T-helper 2 cell (primary cell): ENCODE measurements around the gene TMPRSS6.
A peak's percentile ranks its signal among the peaks of the same experiment; 100 is the strongest.

Experiments used
- DNase-seq, 5 experiments: peaks; one replicate each; pipeline versions ENCODE4 v3.0.0 to v3.0.0-alpha.2; 2012 to 2022

Gene TMPRSS6

DNA sequence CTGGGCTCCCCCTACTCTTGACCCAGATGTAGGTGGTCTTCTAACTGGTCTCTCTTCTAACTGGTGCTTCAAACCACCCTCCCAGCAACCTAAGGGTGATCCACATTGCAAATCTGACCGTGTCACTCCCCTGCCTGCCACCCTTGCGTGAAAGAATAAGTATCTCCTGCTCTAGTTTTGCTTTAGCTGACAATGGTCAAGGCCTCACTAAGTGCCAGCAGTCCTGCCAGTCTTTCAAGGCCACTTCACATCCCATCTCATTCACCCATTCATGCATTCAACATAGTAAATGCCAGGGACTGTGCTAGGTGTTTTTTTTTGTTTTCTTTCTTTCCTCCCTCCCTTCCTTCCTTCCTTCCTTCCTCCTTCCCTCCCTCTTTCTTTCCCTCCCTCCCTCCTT is 60.3 kb downstream of the TMPRSS6 start:
- no peak for DNase-seq

- DNase-seq = no peak
These were observed 61.4 kb downstream of the TMPRSS6 start for GRCh38 chr22:37048133-37048532.

GRCh38 chr22:37047006-37047405 is 62.5 kb downstream of the TMPRSS6 start:
- no peak for DNase-seq

GRCh38 chr22:37046589-37046988 is 62.9 kb downstream of the TMPRSS6 start:
- DNase-seq = no peak

DNA sequence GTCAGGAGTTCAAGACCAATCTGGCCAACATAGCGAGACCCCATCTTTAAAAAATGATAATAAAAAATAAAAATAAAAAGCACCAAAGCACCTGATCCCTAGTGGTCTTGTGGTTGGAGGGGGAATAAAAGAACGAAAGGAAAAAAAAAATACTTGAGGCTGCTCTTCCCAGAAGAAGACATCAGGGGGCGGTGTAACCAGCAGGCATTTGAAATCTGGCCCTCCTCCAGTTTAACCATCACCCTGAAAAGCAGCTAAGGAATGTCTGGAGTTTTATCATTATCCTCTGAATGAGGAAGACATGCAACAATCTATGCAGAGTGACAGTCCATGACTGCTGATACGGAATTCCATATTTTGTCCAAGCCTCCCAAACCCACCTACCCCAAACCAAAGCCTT is 63.6 kb downstream of the TMPRSS6 start:
- DNase-seq = peak in 1 of 5 experiments; percentile 41

DNA sequence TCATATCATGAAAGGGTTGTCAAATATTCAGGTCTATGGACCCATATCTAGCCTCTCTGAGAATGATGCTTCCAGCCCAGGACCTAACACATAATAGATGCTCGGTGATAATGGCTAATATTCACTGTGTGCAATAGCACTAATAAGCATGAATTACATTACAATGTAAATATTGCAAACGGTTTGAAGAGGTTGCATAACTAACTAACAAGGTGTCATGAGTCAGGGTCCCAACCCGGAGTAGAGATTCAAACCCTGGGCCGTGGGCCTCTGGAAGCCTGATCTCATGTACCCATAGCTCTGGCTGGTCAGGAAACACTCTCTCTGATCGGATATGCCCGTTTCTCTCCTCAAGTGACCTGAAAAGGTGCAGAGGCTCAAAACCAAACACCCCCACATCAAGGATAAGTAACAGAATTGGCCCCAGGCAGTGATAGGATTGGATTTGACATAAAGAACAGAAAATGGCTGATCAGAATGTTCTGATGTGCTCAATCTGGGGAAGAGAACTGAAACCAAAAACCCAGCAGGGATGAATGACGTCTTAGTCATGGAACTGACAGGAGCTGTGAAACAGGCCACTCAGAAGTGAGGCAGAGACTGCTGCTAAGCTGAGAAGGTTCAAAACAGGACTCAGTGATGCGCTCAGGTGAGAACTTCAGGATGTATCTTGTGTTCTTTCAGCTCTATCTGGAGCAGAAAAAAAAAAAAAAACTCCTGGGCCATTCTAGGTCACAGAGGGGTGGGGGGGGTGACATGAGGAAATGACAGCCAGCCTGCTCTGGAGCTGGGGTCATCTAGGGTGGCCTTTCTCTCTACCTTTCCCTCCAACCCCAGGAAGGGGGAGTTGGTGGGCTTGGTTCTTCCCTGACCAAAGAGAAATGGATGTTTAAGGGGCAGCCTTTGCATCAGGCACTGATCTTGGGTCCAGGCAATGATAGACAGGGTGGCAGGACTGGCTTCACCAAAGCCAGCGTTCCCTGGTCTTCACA is 64.6 kb downstream of the TMPRSS6 start:
- DNase-seq = no peak

DNA sequence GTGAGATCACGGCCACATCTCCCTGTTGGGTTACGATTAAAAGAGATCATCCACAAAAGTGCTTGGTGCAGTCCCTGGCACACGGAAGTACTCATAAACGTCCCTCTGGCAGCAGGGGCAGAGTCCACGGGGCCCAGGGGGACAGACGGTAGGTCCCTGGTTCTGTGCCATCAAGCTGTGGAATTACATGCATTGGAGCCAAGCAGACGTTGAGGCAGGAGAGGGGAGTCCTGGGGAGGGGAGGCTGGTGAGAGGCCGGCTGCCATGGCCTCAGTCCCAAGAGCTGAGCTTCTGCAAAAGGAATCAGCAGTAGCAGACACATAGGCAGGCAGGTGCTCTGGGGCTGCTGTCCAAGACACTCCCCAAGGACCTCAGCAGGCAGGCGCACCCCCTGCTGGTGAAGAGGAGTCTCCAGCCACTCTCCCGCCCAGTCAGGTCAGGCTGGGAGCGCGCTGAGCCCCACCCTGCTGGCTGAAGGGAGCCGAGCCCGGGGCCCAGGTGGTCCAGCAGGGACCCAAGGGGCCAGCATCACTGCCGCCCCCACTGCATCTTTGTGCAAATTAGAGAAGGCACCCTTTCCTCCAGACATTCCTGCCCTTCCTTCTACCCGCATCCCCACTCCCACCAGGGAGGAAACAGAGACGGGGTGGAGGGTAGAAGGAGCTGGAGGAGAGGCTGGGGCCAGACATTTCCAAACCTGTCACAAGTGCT is 65.5 kb downstream of the TMPRSS6 start:
- peak in 1 of 5 experiments; percentile 65 for DNase-seq

- no peak for DNase-seq
These were observed 66.2 kb downstream of the TMPRSS6 start for GRCh38 chr22:37043209-37043827.

- no peak for DNase-seq
These were observed 70.0 kb downstream of the TMPRSS6 start for GRCh38 chr22:37039466-37039865.

DNA sequence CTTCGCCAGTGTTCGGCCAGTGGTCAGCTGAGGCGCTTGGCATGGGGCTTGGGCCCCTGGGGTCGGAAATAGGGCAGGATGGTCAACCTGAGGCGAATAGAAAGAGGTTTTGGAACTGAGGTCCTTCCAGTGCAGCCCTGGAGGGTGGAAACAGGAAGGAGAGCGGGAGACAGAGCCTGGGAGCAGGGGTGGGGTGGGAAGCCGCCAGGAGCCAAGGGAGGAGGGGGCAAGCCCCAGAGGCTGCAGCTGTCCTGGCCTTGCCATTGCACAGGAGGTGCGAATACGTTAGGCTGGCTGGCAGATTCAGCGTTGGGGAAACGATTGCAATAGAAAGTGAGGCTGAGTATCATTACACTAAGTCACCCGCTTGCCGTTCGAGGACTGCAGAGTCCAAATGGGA is 71.8 kb downstream of the TMPRSS6 start:
- DNase-seq = no peak

- no peak for DNase-seq
These were observed 72.7 kb downstream of the TMPRSS6 start for GRCh38 chr22:37036655-37037377.

DNA sequence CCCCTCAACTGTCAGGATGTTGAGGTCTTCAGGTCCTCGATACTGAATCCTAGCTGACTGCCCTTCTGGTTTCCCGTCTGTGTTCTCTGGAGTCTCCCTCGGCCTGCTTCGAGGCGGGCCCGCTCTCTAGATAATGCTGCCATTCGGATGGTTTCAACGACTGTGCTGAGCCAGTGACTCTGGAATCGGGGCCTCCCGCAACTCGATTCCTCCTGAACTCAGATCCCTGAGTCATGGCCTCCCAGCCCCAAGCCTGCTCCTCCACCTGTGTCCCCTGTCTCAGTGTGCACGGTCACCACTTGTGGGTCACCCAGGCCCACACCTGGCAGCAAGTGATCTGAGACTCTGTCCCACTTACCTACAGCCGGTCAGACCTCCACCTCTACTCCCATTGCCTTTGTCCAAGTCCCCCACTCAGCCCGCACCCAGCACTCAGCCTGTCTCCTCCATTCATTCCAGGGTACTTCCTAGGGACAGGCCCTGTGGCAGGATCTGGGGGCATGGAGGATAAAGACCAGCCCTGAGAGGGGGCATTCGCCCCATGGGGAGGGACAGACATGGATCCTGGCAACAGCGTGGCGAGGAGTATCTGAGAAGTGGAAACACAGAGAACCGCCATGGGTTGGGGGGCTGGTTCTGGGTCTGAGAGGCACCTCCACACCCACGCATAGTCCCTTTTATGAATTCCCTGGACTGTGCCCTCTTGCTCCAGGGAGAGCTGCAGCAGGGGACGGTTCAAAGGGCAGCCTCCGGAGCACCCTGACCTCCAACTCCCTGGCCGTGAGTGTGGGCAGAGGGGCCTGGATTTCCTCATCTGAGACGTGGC is 75.7 kb downstream of the TMPRSS6 start:
- DNase-seq = no peak

DNA sequence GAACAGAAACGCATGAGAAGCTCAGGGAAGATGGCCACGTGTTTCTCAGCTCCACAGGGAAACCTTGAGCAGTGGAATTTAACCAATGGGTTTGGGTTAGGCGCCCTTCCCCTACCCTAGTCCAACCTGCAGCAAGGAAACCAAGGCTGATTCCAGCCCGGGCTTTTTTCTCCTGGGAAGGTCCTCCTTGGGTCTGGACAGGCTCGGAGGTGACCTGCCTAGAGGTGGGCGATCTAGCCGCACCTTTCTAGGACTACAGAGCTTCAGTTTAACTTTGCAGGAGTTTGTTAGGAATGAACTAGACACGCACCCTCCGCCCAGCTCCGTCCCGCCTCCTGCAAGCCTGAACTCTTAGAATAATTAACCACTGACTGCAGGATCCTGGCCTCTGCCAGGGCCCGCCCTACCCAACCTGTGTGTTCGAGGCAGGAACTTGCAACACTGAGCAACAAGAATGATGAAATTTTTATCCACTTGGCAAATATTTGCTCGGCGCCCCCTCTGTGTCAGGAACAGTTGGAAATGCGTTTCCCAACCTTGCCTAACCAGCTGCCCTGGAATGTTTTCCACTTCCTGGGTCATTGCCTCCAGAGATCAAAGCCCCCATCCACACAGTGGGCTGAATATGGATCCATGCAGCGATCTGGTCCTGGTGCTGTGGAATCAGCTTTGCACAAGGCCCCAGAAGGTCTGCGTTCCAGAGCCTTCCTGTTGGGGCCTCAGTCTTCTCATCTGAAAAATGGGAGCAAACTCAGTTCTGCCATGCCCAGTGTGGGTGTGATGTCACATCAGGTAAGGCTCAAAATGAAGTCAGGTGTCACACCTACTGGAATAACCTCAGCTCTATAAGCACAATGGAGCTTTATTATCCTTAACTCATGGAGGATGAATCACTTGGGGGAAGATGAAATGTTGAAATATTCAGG is 76.7 kb downstream of the TMPRSS6 start:
- DNase-seq = no peak

GRCh38 chr22:37032134-37032534 is 77.4 kb downstream of the TMPRSS6 start:
- DNase-seq = no peak

DNA sequence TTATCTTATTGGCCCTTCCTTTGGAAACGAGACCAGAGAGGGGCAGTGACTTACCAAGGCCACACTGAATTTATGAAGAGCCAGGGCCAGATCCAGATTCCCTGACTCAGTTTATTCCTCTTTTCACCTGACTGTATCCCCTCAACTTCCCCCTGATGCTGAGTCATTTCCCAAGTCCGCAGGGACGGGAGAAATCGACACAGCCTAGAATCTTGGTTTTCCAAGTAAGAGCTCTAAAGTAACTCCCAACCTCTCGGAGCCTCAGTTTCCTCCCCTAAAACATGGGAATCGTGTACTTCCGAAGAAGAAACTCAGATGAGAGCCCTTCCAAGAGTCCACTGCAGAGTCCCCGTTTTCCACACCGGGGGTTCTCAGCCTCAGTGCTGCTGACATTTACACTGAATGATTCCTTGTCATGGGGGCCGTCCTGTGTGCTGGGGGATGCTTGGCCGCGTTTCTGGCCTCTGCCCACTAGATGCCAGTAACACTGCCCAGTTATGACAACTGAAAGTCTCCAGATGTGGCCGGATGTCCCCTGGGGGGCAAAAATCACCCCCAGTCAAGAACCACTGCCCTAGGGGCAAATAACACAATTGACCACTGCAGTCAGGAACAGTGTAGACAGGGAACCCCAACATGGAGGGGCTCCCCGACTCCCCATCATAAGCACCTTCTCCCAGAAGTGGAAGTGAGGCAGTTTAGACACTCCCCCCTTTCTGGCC is 78.8 kb downstream of the TMPRSS6 start:
- no peak for DNase-seq

GRCh38 chr22:37028692-37029674 is 80.5 kb downstream of the TMPRSS6 start:
- DNase-seq = no peak

- no peak for DNase-seq
These were observed 82.0 kb downstream of the TMPRSS6 start for GRCh38 chr22:37027556-37027955.

DNA sequence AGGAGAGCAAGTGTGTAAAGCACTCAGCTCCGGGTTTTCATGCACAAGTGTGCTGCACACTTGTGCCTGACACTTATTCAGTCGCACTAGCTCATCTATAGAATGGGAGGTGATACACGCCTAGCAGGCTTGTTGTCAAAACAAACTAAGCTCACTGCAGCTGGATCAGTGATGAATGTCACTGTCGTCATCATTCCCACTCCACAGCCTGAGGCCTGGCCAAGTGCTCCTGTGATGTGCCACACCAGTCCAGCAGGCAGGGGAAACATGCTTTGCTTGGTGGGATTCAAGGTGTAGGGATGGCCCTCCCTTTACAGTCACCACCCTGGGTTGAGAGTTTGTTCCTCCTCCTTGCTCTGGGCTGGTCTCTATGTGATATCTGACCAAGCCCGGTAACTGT is 83.2 kb downstream of the TMPRSS6 start:
- DNase-seq = no peak
